Measurements from ENCODE around the gene ZNF385C. TPM values are rescaled to one million over a fixed set of nuclear protein-coding genes. Genes with fewer than 3 reads are reported as not detected.
A peak's percentile ranks its signal among the peaks of the same experiment; 100 is the strongest.
"Not testable (repeated sequence)": the region's sequence is repeated elsewhere in the genome, so short reads cannot be mapped to it uniquely, and the experiment has no call there.

The ZNF385C gene
- total and polyA plus RNA-seq, 12 donors: 0.07 to 0.16 (median 0.11) TPM; not detected in 6

GRCh38 chr17:42141382-42141781, 43.1 kb upstream of the ZNF385C start:
- H3K4me3 ChIP-seq: no peak overlapping the region
- intact Hi-C loops (cut with DNase I): no loop called here

GRCh38 chr17:42140690-42141089, 42.4 kb upstream of the ZNF385C start:
- intact Hi-C loops (cut with DNase I); H3K4me3 ChIP-seq: not testable (repeated sequence)
- WGBS, 4 donors: 90 to 99% (median 94%) methylated on average over 7 of the region's 7 CpGs

More at GRCh38 chr17:42141382-42141781, 43.1 kb upstream of the ZNF385C start:
- Histone ChIP-seq H3K27ac (peak overlapping the region in 3 of 5 donors; percentile 9 to 41 (median 13)), H3K4me1 (replicated peaks in 1 of 2) (peaks cover 31 to 71% of the 10 kb centered on the region in 2 donors), H3K9me3 (replicated peaks in 1 of 3) (no peaks in the 10 kb centered on the region), H3K27me3 (no peaks in the 10 kb centered on the region), H3K36me3 (replicated peaks in 1 of 2) (peaks cover 0 to 10% of the 10 kb centered on the region in 2 donors)
- 65 to 71% (median 68%) methylated on average over 6 to 8 of the region's 8 CpGs for WGBS, 4 donors
- TF ChIP-seq, protein P1, sequence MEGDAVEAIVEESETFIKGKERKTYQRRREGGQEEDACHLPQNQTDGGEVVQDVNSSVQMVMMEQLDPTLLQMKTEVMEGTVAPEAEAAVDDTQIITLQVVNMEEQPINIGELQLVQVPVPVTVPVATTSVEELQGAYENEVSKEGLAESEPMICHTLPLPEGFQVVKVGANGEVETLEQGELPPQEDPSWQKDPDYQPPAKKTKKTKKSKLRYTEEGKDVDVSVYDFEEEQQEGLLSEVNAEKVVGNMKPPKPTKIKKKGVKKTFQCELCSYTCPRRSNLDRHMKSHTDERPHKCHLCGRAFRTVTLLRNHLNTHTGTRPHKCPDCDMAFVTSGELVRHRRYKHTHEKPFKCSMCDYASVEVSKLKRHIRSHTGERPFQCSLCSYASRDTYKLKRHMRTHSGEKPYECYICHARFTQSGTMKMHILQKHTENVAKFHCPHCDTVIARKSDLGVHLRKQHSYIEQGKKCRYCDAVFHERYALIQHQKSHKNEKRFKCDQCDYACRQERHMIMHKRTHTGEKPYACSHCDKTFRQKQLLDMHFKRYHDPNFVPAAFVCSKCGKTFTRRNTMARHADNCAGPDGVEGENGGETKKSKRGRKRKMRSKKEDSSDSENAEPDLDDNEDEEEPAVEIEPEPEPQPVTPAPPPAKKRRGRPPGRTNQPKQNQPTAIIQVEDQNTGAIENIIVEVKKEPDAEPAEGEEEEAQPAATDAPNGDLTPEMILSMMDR (IDR thresholded peaks at IDR 0.05): no peak
- TF ChIP-seq POLR2A (IDR thresholded peaks at IDR 0.05): no peak
- no peak for DNase-seq

DNA sequence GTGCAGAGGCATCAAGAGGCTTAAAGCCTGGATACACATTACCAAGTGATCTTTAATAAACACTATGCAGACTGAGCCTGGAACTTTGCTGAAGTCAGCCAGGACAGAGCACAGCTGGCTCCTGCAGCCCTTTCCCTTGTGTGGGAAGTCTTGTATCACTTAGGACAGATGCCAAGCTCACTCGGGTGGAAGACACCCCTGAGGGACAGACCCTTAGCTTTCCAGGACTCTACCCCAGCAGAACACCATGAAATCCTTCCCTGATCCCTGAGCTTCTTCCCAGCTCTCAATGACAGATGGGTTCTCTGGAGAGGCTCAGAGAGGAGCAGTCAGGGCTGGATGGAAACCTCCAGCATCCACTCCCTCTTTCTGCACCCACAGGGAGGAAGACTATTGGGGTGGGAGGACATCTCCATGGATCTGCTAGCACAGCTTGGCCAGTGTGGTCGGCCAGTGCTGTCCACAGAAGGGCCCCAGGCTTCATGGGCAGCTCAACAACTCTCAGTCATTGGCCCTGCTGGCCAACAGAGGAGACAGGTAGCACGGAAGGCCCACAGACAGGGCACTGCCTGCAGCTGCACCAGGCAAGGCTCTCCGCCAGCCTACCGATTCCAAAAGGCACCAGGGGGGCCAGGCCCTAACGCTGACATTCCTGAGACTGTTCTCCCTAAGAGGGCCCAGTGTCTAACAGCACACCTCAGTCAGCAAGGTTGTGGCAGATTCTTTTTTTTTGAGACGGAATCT, 40.6 kb upstream of the ZNF385C start:
- peaks cover 49 to 85% of the 10 kb centered on the region in 2 donors for H3K4me1 ChIP-seq (replicated peaks in 1 of 2)
- H3K27me3 ChIP-seq: no peaks in the 10 kb centered on the region
- TF ChIP-seq, protein P1 (IDR thresholded peaks at IDR 0.05): no peak
- TF ChIP-seq POLR2A (IDR thresholded peaks at IDR 0.05): no peak
- H3K4me3 ChIP-seq: no peak overlapping the region
- no peaks in the 10 kb centered on the region for H3K9me3 ChIP-seq (replicated peaks in 1 of 3)
- peak overlapping the region in 2 of 5 donors; percentile 43 to 70 for H3K27ac ChIP-seq
- DNase-seq: no peak
- WGBS, 4 donors: 49 to 81% (median 79%) methylated on average over 2 to 7 of the region's 7 CpGs
- H3K36me3 ChIP-seq (replicated peaks in 1 of 2): peaks cover 0 to 10% of the 10 kb centered on the region in 2 donors
- intact Hi-C loops (cut with DNase I): no loop called here

More at GRCh38 chr17:42140690-42141089, 42.4 kb upstream of the ZNF385C start:
- H3K27me3 ChIP-seq; DNase-seq; H3K9me3 ChIP-seq (replicated peaks in 1 of 3): not testable (repeated sequence)
- peak overlapping the region in 1 of 5 donors; percentile 9 for H3K27ac ChIP-seq
- H3K36me3 ChIP-seq (replicated peaks in 1 of 2): peaks cover 0 to 10% of the 10 kb centered on the region in 2 donors
- H3K4me1 ChIP-seq (replicated peaks in 1 of 2): peaks cover 38 to 71% of the 10 kb centered on the region in 2 donors

GRCh38 chr17:42136654-42137051, 38.4 kb upstream of the ZNF385C start:
- TF ChIP-seq, protein P1 (IDR thresholded peaks at IDR 0.05): no peak
- no peak for TF ChIP-seq POLR2A (IDR thresholded peaks at IDR 0.05)
- peak overlapping the region in 1 of 4 donors; percentile 35 for H3K4me3 ChIP-seq
- DNase-seq: no peak
- intact Hi-C loops (cut with DNase I): no loop called here
- 27 to 49% (median 41%) methylated on average over 3 of the region's 3 CpGs for WGBS, 4 donors
- H3K36me3 ChIP-seq (replicated peaks in 1 of 2): peaks cover 0 to 8% of the 10 kb centered on the region in 2 donors
- no peaks in the 10 kb centered on the region for H3K27me3 ChIP-seq
- no peaks in the 10 kb centered on the region for H3K9me3 ChIP-seq (replicated peaks in 1 of 3)
- H3K27ac ChIP-seq: peak overlapping the region; percentile 74 to 93 (median 80)
- H3K4me1 ChIP-seq (replicated peaks in 1 of 2): peaks cover 54 to 88% of the 10 kb centered on the region in 2 donors
